PC-3 (cell line): Measurements from ENCODE around the gene IFFO2. TPM values are rescaled to one million over a fixed set of nuclear protein-coding genes. Genes with fewer than 3 reads are reported as not detected.
A peak's percentile ranks its signal among the peaks of the same experiment; 100 is the strongest.
"Not testable (repeated sequence)": the region's sequence is repeated elsewhere in the genome, so short reads cannot be mapped to it uniquely, and the experiment has no call there.

ENCODE experiments used
- ATAC-seq: fragments of 200-7000 bp; cut with Tn5 transposase; 2 replicates; pipeline ENCODE4 v1.9.1; 2020; ENCODE audit warnings: mild to moderate bottlenecking, moderate library complexity
- BruUV-seq: library from RNA; stranded (reverse); fragments of 400-500 nt; replicated peaks from 2 replicates; lab custom pipeline; 2021; lab: Mats Ljungman, UMichigan
- CTCF ChIA-PET: fragments of 300-600 bp; sonication (Branson Sonifier 250); formaldehyde crosslinking; loops from one replicate; lab custom pipeline; 2022; ENCODE audit warnings: antibody characterized with exemption; lab: Charles Lee
- POLR2A ChIA-PET: fragments of 300-600 bp; sonication (Branson Sonifier 250); formaldehyde crosslinking; loops from one replicate; lab custom pipeline; 2022; ENCODE audit warnings: antibody characterized with exemption; ENCODE audit not compliant: unreplicated experiment; lab: Charles Lee
- DNase-seq: peaks from one replicate; pipeline ENCODE4 v3.0.0-alpha.2; 2015
- H2AFZ ChIP-seq: fragments of 300-600 bp; sonication (generic); 2 replicates; pipeline ENCODE4 v1.6.0; 2016; ENCODE audit warnings: antibody characterized with exemption, low read length
- H3F3A ChIP-seq: fragments of 300-600 bp; sonication (generic); one replicate; pipeline ENCODE4 v1.6.0; 2017; ENCODE audit warnings: antibody characterized with exemption, low read length, control low read depth, mild to moderate bottlenecking; ENCODE audit not compliant: unreplicated experiment
- H3K27ac ChIP-seq: fragments of 300-600 bp; sonication (generic); 2 replicates; pipeline ENCODE4 v1.5.1; 2016; ENCODE audit warnings: mild to moderate bottlenecking, low read length
- H3K27me3 ChIP-seq: fragments of 300-600 bp; sonication (generic); 2 replicates; pipeline ENCODE4 v1.6.1; 2016; ENCODE audit warnings: low read length, mixed read lengths
- H3K36me3 ChIP-seq: fragments of 300-600 bp; sonication (generic); 2 replicates; pipeline ENCODE4 v1.6.1; 2016; ENCODE audit warnings: low read depth, mixed run types, low read length, mixed read lengths
- H3K4me1 ChIP-seq: fragments of 300-600 bp; sonication (generic); 2 replicates; pipeline ENCODE4 v1.5.1; 2016; ENCODE audit warnings: low read length; ENCODE audit not compliant: insufficient read depth
- H3K4me2 ChIP-seq: fragments of 300-600 bp; sonication (generic); 2 replicates; pipeline ENCODE4 v1.6.0; 2016; ENCODE audit warnings: low read length
- H3K4me3 ChIP-seq: fragments of 300-600 bp; sonication (generic); 2 replicates; pipeline ENCODE4 v1.5.1; 2016; ENCODE audit warnings: mild to moderate bottlenecking, low read length, mixed read lengths
- H3K79me2 ChIP-seq: fragments of 300-600 bp; sonication (generic); 2 replicates; pipeline ENCODE4 v1.6.1; 2017; ENCODE audit warnings: low read length, mixed read lengths
- H3K9ac ChIP-seq: fragments of 300-600 bp; sonication (generic); 2 replicates; pipeline ENCODE4 v1.6.0; 2016; ENCODE audit warnings: mild to moderate bottlenecking, low read length
- H3K9me2 ChIP-seq: fragments of 300-600 bp; sonication (generic); replicated peaks from 2 replicates; pipeline ENCODE4 v1.6.1; 2016; ENCODE audit warnings: mixed run types, low read length, mixed read lengths
- H3K9me3 ChIP-seq: fragments of 300-600 bp; sonication (generic); 2 replicates; pipeline ENCODE4 v1.6.1; 2016; ENCODE audit warnings: low read length, mixed read lengths
- H4K20me1 ChIP-seq: fragments of 300-600 bp; sonication (generic); 2 replicates; pipeline ENCODE4 v1.6.1; 2016; ENCODE audit warnings: low read length, mixed read lengths
- EZH2 ChIP-seq: fragments of 300-600 bp; sonication (generic); IDR thresholded peaks from one replicate; pipeline ENCODE4 v1.6.1; 2017; ENCODE audit warnings: antibody characterized with exemption, mild to moderate bottlenecking, low read length; ENCODE audit not compliant: unreplicated experiment
- EZH2phosphoT487 ChIP-seq: fragments of 300-600 bp; sonication (generic); IDR thresholded peaks from 2 replicates; pipeline ENCODE4 v1.6.1; 2018; ENCODE audit warnings: mild to moderate bottlenecking, antibody characterized with exemption, low read length, borderline replicate concordance
- intact Hi-C: fragments of 100-400 bp; cut with micrococcal nuclease; formaldehyde crosslinking; loops from 2 replicates; pipeline ENCODE4 v1.9.0; 2023
- total RNA-seq: library from RNA; depleted of rRNA; stranded (reverse); fragments of >200 nt; gene quantifications from 2 replicates; pipeline ENCODE4 v1.2.3, GENCODE V29; 2014
- TF ChIP-seq, protein P1 (sequence below): fragments of 300-600 bp; sonication (generic); conservative IDR thresholded peaks from 2 replicates; pipeline ENCODE4 v1.5.1; 2017; ENCODE audit warnings: antibody characterized with exemption, low read depth, mild to moderate bottlenecking, low read length

The IFFO2 gene
- total RNA-seq, 1 experiment from 2014 or later, result 30.7 TPM

DNA sequence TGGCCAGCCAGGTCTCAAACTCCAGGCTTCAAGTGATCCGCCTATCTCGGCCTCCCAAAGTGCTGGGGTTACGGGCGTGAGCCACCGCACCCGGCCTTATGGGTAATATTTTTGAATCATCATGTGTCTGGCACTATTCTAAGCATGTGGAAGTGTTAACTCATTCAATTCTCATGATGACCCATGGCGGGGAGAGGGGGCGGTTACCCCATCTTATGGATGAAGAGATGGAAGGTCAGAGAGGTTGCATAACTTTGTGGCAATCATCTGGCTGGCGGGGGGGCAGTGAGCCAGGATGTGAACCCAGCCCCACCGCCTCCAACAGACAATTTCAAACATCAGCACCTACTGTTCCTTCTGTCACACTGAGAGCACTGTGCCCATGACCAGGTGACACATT is 85.5 kb downstream of the IFFO2 start:
- H3K9ac ChIP-seq, result no peak overlapping the region
- H3K4me2 ChIP-seq, result no peak overlapping the region
- ChIA-PET POLR2A (no interaction called here), CTCF (no interaction called here)
- H4K20me1 ChIP-seq, result no peaks in the 10 kb centered on the region
- no peaks in the 10 kb centered on the region for H3K4me1 ChIP-seq
- DNase-seq (no peak), ATAC-seq (no peak)
- no peak overlapping the region for H2AFZ ChIP-seq
- peaks cover 11% of the 10 kb centered on the region for H3K27me3 ChIP-seq
- TF ChIP-seq EZH2 (no peak), EZH2phosphoT487 (no peak)
- TF ChIP-seq, protein P1, sequence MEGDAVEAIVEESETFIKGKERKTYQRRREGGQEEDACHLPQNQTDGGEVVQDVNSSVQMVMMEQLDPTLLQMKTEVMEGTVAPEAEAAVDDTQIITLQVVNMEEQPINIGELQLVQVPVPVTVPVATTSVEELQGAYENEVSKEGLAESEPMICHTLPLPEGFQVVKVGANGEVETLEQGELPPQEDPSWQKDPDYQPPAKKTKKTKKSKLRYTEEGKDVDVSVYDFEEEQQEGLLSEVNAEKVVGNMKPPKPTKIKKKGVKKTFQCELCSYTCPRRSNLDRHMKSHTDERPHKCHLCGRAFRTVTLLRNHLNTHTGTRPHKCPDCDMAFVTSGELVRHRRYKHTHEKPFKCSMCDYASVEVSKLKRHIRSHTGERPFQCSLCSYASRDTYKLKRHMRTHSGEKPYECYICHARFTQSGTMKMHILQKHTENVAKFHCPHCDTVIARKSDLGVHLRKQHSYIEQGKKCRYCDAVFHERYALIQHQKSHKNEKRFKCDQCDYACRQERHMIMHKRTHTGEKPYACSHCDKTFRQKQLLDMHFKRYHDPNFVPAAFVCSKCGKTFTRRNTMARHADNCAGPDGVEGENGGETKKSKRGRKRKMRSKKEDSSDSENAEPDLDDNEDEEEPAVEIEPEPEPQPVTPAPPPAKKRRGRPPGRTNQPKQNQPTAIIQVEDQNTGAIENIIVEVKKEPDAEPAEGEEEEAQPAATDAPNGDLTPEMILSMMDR, result no peak
- H3K9me2 ChIP-seq, result no peaks in the 10 kb centered on the region
- no peaks in the 10 kb centered on the region for H3K36me3 ChIP-seq
- intact Hi-C loops, result no loop called here
- no TSS peak for BruUV-seq
- no peaks in the 10 kb centered on the region for H3F3A ChIP-seq
- no peak overlapping the region for H3K4me3 ChIP-seq
- H3K9me3 ChIP-seq, result no peaks in the 10 kb centered on the region
- no peak overlapping the region for H3K27ac ChIP-seq
- no peaks in the 10 kb centered on the region for H3K79me2 ChIP-seq

DNA sequence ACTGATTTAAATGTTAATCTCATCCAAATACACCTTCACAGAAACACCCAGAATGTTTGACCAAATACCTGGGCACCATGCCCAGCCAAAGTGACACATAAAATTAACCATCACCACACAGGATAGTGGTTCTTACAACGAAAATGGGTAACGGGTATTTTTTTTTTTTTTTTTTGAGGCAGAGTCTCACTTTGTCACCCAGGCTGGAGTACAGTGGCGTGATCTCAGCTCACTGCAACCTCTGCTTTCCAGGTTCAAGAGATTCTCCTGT is 85.9 kb downstream of the IFFO2 start:
- H3K79me2 ChIP-seq, BruUV-seq, ATAC-seq, H3K4me1 ChIP-seq, H4K20me1 ChIP-seq, CTCF ChIA-PET, H3K4me3 ChIP-seq, H2AFZ ChIP-seq, H3K4me2 ChIP-seq, intact Hi-C loops, H3K27ac ChIP-seq, H3K36me3 ChIP-seq, POLR2A ChIA-PET, H3K9me3 ChIP-seq, H3F3A ChIP-seq, H3K9ac ChIP-seq, H3K9me2 ChIP-seq: not testable (repeated sequence)
- DNase-seq, result peak; percentile 59
- peaks cover 14% of the 10 kb centered on the region for H3K27me3 ChIP-seq

DNA sequence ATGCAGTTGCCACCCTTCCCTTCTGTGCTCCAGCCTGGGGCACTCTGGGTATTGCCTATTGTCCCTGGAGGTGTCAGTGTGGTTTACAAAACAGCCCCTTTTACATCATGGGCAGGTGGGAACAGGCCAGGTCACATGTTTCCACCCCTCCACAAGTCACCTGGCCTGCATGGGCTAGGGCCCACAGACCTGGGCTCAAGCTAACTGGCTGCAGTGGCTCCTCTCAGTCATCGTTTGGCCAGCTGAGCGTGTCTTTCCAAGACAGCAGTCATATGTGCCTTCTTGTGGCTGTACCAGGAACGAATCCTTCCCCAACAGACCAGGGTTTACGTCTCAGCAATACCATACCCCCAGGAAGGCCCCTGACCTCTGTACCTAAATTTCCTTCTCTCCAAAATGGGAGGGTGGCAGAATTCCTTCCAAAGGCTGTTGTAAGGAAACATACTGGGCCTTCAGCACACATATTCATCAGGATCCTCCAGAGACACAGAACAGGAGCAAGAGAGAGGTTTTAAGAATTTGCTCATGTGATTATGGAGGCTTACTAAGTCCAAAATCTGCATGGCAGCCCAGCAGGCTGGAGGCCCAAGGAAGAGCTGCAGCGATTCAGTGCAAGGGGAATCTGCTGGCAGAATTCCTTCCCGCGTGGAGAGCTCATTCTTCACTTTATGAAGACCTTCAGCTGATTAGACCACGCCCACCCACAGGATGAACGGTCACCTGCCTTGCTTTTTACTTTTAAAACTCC is 86.5 kb downstream of the IFFO2 start:
- no TSS peak for BruUV-seq
- ChIA-PET CTCF (interaction anchor here (0.6 kb wide), 1 partner anchor 21 kb away, joined by 3 read pairs; no protein-coding TSS in a partner anchor), POLR2A (no interaction called here)
- ATAC-seq (no peak; the same call in 1 of the 2 replicates), DNase-seq (no peak)
- Histone ChIP-seq H3K4me2 (no peak overlapping the region), H4K20me1 (no peaks in the 10 kb centered on the region), H3K9ac (no peak overlapping the region), H3K27ac (no peak overlapping the region), H3K27me3 (peaks cover 19% of the 10 kb centered on the region), H3K4me1 (no peaks in the 10 kb centered on the region), H2AFZ (no peak overlapping the region), H3K79me2 (no peaks in the 10 kb centered on the region), H3K4me3 (no peak overlapping the region), H3F3A (no peaks in the 10 kb centered on the region), H3K36me3 (no peaks in the 10 kb centered on the region), H3K9me2 (no peaks in the 10 kb centered on the region), H3K9me3 (no peaks in the 10 kb centered on the region)
- intact Hi-C loops, result no loop called here
- TF ChIP-seq EZH2 (no peak), EZH2phosphoT487 (no peak)
- TF ChIP-seq, protein P1, result no peak
